Measurements from ENCODE around the gene RERG. TPM values are rescaled to one million over a fixed set of nuclear protein-coding genes. Genes with fewer than 3 reads are reported as not detected.

RERG gene
- total and polyA plus RNA-seq, 2 donors (not counting 3 experiments of a cell fraction or from before 2014, with no cell fraction given) = not detected

- no peaks in the 10 kb centered on the region for H3K9me3 ChIP-seq (replicated peaks; ENCODE audit: control insufficient read depth, insufficient read depth, low read length)
- no peak overlapping the region for H2AFZ ChIP-seq (ENCODE audit: low read depth, low read length)
- POLR2A ChIA-PET = no interaction called here
- no peak overlapping the region for H3K27ac ChIP-seq (ENCODE audit: insufficient read depth, low read depth, low read length)
- H4K20me1 ChIP-seq (replicated peaks; ENCODE audit: control insufficient read depth, extremely low read depth, insufficient read depth, low read length) = no peaks in the 10 kb centered on the region
- peaks cover 1 to 4% of the 10 kb centered on the region in 2 experiments for H3K27me3 ChIP-seq (ENCODE audit: control insufficient read depth in 2 of 2, insufficient read depth in 2 of 2, low read length in 2 of 2)
- no TSS peak for BruUV-seq (replicated peaks)
- FAIRE-seq = no peak
- no peaks in the 10 kb centered on the region for H3K79me2 ChIP-seq (ENCODE audit: control insufficient read depth, insufficient read depth, low read length)
- CTCF ChIA-PET = no interaction called here
- H3K4me1 ChIP-seq (ENCODE audit: control insufficient read depth, extremely low read depth, insufficient read depth, low read length) = no peaks in the 10 kb centered on the region
- H3K4me3 ChIP-seq (replicated peaks in 1 of 3; ENCODE audit: insufficient read depth in 1 of 3, low read depth in 1 of 3, low read length in 3 of 3) = no peak overlapping the region
- H3K9me1 ChIP-seq (replicated peaks; ENCODE audit: control insufficient read depth, extremely low read depth, insufficient read depth, low read length) = no peaks in the 10 kb centered on the region
- H3K9ac ChIP-seq (replicated peaks; ENCODE audit: extremely low read depth, insufficient read depth, low read length) = no peak overlapping the region
- intact Hi-C loops (cut with micrococcal nuclease) (no loop called here), dilution Hi-C loops (cut with MboI; ENCODE audit: extremely low pct_ligation_motif_present, low sequenced_read_pairs) (no loop called here)
- TF ChIP-seq FOS (IDR thresholded peaks at IDR 0.05; ENCODE audit: borderline replicate concordance, insufficient read depth, low read length) (no peak), EZH2 (IDR thresholded peaks at IDR 0.05; ENCODE audit: borderline replicate concordance, low read depth, low read length, severe bottlenecking) (no peak), POLR2A (IDR thresholded peaks at IDR 0.05; ENCODE audit: low read depth, low read length) (no peak), CTCF (IDR thresholded peaks at IDR 0.05; ENCODE audit: extremely low read depth in 1 of 2, insufficient read depth in 1 of 2, low read depth in 1 of 2, low read length in 2 of 2) (no peak), JUN (IDR thresholded peaks at IDR 0.05; ENCODE audit: borderline replicate concordance, insufficient read depth, insufficient read length, low read depth) (no peak)
- H3K4me2 ChIP-seq (ENCODE audit: insufficient read depth, low read length) = no peak overlapping the region
- no peaks in the 10 kb centered on the region for H3K36me3 ChIP-seq (ENCODE audit: control insufficient read depth in 2 of 2, extremely low read depth in 1 of 2, insufficient read depth in 2 of 2, low read length in 2 of 2)
- DNase-seq (ENCODE audit: low read depth, low spot score) = no peak
Observed at GRCh38 chr12:15146585-15146984, 74.6 kb downstream of the RERG start.

- no peaks in the 10 kb centered on the region for H4K20me1 ChIP-seq (replicated peaks; ENCODE audit: control insufficient read depth, extremely low read depth, insufficient read depth, low read length)
- no peak overlapping the region for H3K4me2 ChIP-seq (ENCODE audit: insufficient read depth, low read length)
- FAIRE-seq (no peak), DNase-seq (ENCODE audit: low read depth, low spot score) (no peak)
- H2AFZ ChIP-seq (ENCODE audit: low read depth, low read length) = no peak overlapping the region
- no peaks in the 10 kb centered on the region for H3K79me2 ChIP-seq (ENCODE audit: control insufficient read depth, insufficient read depth, low read length)
- dilution Hi-C loops (cut with MboI; ENCODE audit: extremely low pct_ligation_motif_present, low sequenced_read_pairs) (no loop called here), intact Hi-C loops (cut with micrococcal nuclease) (no loop called here)
- H3K27me3 ChIP-seq (ENCODE audit: control insufficient read depth in 2 of 2, insufficient read depth in 2 of 2, low read length in 2 of 2) = peaks cover 1 to 4% of the 10 kb centered on the region in 2 experiments
- ChIA-PET CTCF (interaction anchor here (1.1 kb wide), 1 partner anchor 14 kb away, joined by 3 read pairs; no protein-coding TSS in a partner anchor), POLR2A (no interaction called here)
- BruUV-seq (replicated peaks) = no TSS peak
- no peaks in the 10 kb centered on the region for H3K36me3 ChIP-seq (ENCODE audit: control insufficient read depth in 2 of 2, extremely low read depth in 1 of 2, insufficient read depth in 2 of 2, low read length in 2 of 2)
- no peaks in the 10 kb centered on the region for H3K9me3 ChIP-seq (replicated peaks; ENCODE audit: control insufficient read depth, insufficient read depth, low read length)
- TF ChIP-seq GATA2 (IDR thresholded peaks at IDR 0.05; ENCODE audit: insufficient read depth, insufficient read length, low read depth, low read length) (no peak), POLR2A (IDR thresholded peaks at IDR 0.05; ENCODE audit: low read depth, low read length) (no peak), CTCF (IDR thresholded peaks at IDR 0.05; ENCODE audit: extremely low read depth in 1 of 2, insufficient read depth in 1 of 2, low read depth in 1 of 2, low read length in 2 of 2) (no peak), JUN (IDR thresholded peaks at IDR 0.05; ENCODE audit: borderline replicate concordance, insufficient read depth, insufficient read length, low read depth) (no peak), EZH2 (IDR thresholded peaks at IDR 0.05; ENCODE audit: borderline replicate concordance, low read depth, low read length, severe bottlenecking) (no peak), MYC (IDR thresholded peaks at IDR 0.05; ENCODE audit: low read depth, low read length) (no peak), FOS (IDR thresholded peaks at IDR 0.05; ENCODE audit: borderline replicate concordance, insufficient read depth, low read length) (no peak)
- no peak overlapping the region for H3K4me3 ChIP-seq (replicated peaks in 1 of 3; ENCODE audit: insufficient read depth in 1 of 3, low read depth in 1 of 3, low read length in 3 of 3)
- H3K27ac ChIP-seq (ENCODE audit: insufficient read depth, low read depth, low read length) = no peak overlapping the region
- no peaks in the 10 kb centered on the region for H3K4me1 ChIP-seq (ENCODE audit: control insufficient read depth, extremely low read depth, insufficient read depth, low read length)
- no peak overlapping the region for H3K9ac ChIP-seq (replicated peaks; ENCODE audit: extremely low read depth, insufficient read depth, low read length)
- H3K9me1 ChIP-seq (replicated peaks; ENCODE audit: control insufficient read depth, extremely low read depth, insufficient read depth, low read length) = no peaks in the 10 kb centered on the region
Observed at GRCh38 chr12:15143467-15143866, 77.8 kb downstream of the RERG start.
